HG02981 (cell line): Measurements from ENCODE around the gene TBL1X.

Experiments used
- ATAC-seq: cut with Tn5 transposase; IDR thresholded peaks from one replicate; pipeline ENCODE4 v1.9.1; 2021; ENCODE audit warnings: mild to moderate bottlenecking, moderate library complexity; ENCODE audit not compliant: unreplicated experiment

TBL1X gene

GRCh38 chrX:9786798-9787635 lies 322.2 kb downstream of the TBL1X start:
- ATAC-seq: no peak

GRCh38 chrX:9788911-9789310 lies 324.1 kb downstream of the TBL1X start:
- ATAC-seq: no peak

DNA sequence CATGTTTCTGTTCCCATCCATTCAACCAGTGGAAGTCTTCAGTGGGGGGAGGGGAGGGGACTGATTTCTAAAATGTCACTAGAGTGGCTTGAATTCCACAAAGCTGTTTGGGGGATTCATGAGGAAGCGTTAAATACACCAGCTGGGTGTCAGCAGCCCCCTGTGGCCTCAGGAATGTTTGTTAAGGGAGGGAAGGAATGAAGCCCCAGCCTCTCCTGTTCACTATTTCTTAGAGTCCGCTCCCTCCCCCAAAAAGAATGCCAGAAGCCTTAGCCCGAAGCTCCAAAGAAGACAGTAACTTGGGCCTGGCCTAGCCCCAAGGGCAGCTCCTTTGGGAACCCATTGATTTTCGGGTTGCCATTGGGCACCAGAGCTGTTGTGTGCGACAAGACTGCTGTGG lies 324.7 kb downstream of the TBL1X start:
- ATAC-seq: no peak
